Mucosa of rectum (tissue), 2 donors: Measurements from ENCODE around the gene TENT4B.
A peak's percentile ranks its signal among the peaks of the same experiment; 100 is the strongest.

ENCODE experiments used
- H3K27ac ChIP-seq, 2 donors: one replicate each; pipeline ENCODE4 v1.7.0; 2013; ENCODE audit warnings: inconsistent platforms in 2 of 2, low read depth in 2 of 2, low read length in 2 of 2
- H3K27me3 ChIP-seq, 2 donors: one replicate each; pipeline ENCODE4 v1.7.0; 2013; ENCODE audit warnings: low read length in 2 of 2; ENCODE audit not compliant: control insufficient read depth in 2 of 2, insufficient read depth in 2 of 2
- H3K36me3 ChIP-seq, 2 donors: one replicate each; pipeline ENCODE4 v1.7.0; 2013; ENCODE audit warnings: low read length in 2 of 2; ENCODE audit not compliant: control insufficient read depth in 2 of 2, insufficient read depth in 2 of 2
- H3K4me1 ChIP-seq, 2 donors: one replicate each; pipeline ENCODE4 v1.7.0; 2013; ENCODE audit warnings: low read length in 2 of 2, mild to moderate bottlenecking in 1 of 2; ENCODE audit not compliant: control insufficient read depth in 2 of 2, insufficient read depth in 2 of 2
- H3K4me3 ChIP-seq, 2 donors: one replicate each; pipeline ENCODE4 v1.7.0; 2013; ENCODE audit warnings: low read length in 2 of 2
- H3K9ac ChIP-seq, 2 donors: one replicate each; pipeline ENCODE4 v1.7.0; 2013; ENCODE audit warnings: low read length in 2 of 2, low read depth in 1 of 2, mild to moderate bottlenecking in 1 of 2
- H3K9me3 ChIP-seq, 2 donors: one replicate each; pipeline ENCODE4 v1.7.0; 2013; ENCODE audit warnings: low read length in 2 of 2; ENCODE audit not compliant: control insufficient read depth in 2 of 2
- donor health status: healthy.
- donor health status: Normal muscosa, but diverticular disease.

The TENT4B gene

GRCh38 chr16:50172195-50172922 lies 19.3 kb downstream of the TENT4B start:
- Histone ChIP-seq H3K9me3 (no peaks in the 10 kb centered on the region), H3K9ac (no peak overlapping the region), H3K27me3 (no peaks in the 10 kb centered on the region), H3K4me1 (peaks cover 5 to 6% of the 10 kb centered on the region in 2 donors), H3K27ac (no peak overlapping the region), H3K4me3 (no peak overlapping the region), H3K36me3 (no peaks in the 10 kb centered on the region)

- Histone ChIP-seq H3K27me3 (no peaks in the 10 kb centered on the region), H3K4me3 (no peak overlapping the region), H3K9me3 (no peaks in the 10 kb centered on the region), H3K4me1 (peaks cover 3 to 5% of the 10 kb centered on the region in 2 donors), H3K9ac (no peak overlapping the region), H3K27ac (no peak overlapping the region), H3K36me3 (no peaks in the 10 kb centered on the region)
Observed at GRCh38 chr16:50173316-50173715, 20.2 kb downstream of the TENT4B start.

GRCh38 chr16:50178491-50178941 lies 25.4 kb downstream of the TENT4B start:
- Histone ChIP-seq H3K4me3 (no peak overlapping the region), H3K9ac (no peak overlapping the region), H3K9me3 (no peaks in the 10 kb centered on the region), H3K27ac (no peak overlapping the region), H3K4me1 (no peaks in the 10 kb centered on the region), H3K36me3 (no peaks in the 10 kb centered on the region), H3K27me3 (no peaks in the 10 kb centered on the region)

- H3K4me1 ChIP-seq, result peaks cover 3 to 11% of the 10 kb centered on the region in 2 donors
- no peaks in the 10 kb centered on the region for H3K27me3 ChIP-seq
- no peak overlapping the region for H3K9ac ChIP-seq
- no peaks in the 10 kb centered on the region for H3K9me3 ChIP-seq
- H3K36me3 ChIP-seq, result no peaks in the 10 kb centered on the region
- H3K27ac ChIP-seq, result no peak overlapping the region
- H3K4me3 ChIP-seq, result no peak overlapping the region
Observed at GRCh38 chr16:50182441-50182840, 29.3 kb downstream of the TENT4B start.

- Histone ChIP-seq H3K4me1 (peaks cover 3 to 11% of the 10 kb centered on the region in 2 donors), H3K27ac (no peak overlapping the region)
Observed at GRCh38 chr16:50183316-50183715, 30.2 kb downstream of the TENT4B start.

GRCh38 chr16:50185005-50185505 lies 31.9 kb downstream of the TENT4B start:
- Histone ChIP-seq H3K4me3 (no peak overlapping the region), H3K27me3 (no peaks in the 10 kb centered on the region), H3K4me1 (peaks cover 3 to 11% of the 10 kb centered on the region in 2 donors), H3K9ac (no peak overlapping the region), H3K36me3 (no peaks in the 10 kb centered on the region), H3K27ac (peak overlapping the region; percentile 9 to 16), H3K9me3 (no peaks in the 10 kb centered on the region)

More at GRCh38 chr16:50183316-50183715, 30.2 kb downstream of the TENT4B start:
- no peaks in the 10 kb centered on the region for H3K27me3 ChIP-seq
- H3K9me3 ChIP-seq, result no peaks in the 10 kb centered on the region
- no peaks in the 10 kb centered on the region for H3K36me3 ChIP-seq
- H3K4me3 ChIP-seq, result no peak overlapping the region
- no peak overlapping the region for H3K9ac ChIP-seq

GRCh38 chr16:50188619-50189136 lies 35.6 kb downstream of the TENT4B start:
- Histone ChIP-seq H3K27me3 (no peaks in the 10 kb centered on the region), H3K4me1 (peaks cover 3 to 11% of the 10 kb centered on the region in 2 donors), H3K9me3 (no peaks in the 10 kb centered on the region), H3K4me3 (no peak overlapping the region), H3K27ac (no peak overlapping the region), H3K9ac (no peak overlapping the region), H3K36me3 (no peaks in the 10 kb centered on the region)

- H3K4me3 ChIP-seq, result no peak overlapping the region
- H3K27me3 ChIP-seq, result no peaks in the 10 kb centered on the region
- no peaks in the 10 kb centered on the region for H3K36me3 ChIP-seq
- no peaks in the 10 kb centered on the region for H3K9me3 ChIP-seq
- peaks cover 3 to 6% of the 10 kb centered on the region in 2 donors for H3K4me1 ChIP-seq
- H3K27ac ChIP-seq, result no peak overlapping the region
- H3K9ac ChIP-seq, result no peak overlapping the region
Observed at GRCh38 chr16:50190292-50190691, 37.2 kb downstream of the TENT4B start.

- Histone ChIP-seq H3K4me3 (no peak overlapping the region), H3K9ac (no peak overlapping the region), H3K36me3 (no peaks in the 10 kb centered on the region), H3K27ac (no peak overlapping the region), H3K9me3 (no peaks in the 10 kb centered on the region), H3K4me1 (no peaks in the 10 kb centered on the region), H3K27me3 (no peaks in the 10 kb centered on the region)
Observed at GRCh38 chr16:50192386-50193050, 39.4 kb downstream of the TENT4B start.

GRCh38 chr16:50193594-50193993 lies 40.5 kb downstream of the TENT4B start:
- no peaks in the 10 kb centered on the region for H3K27me3 ChIP-seq

More at GRCh38 chr16:50193594-50193993, 40.5 kb downstream of the TENT4B start:
- H3K4me3 ChIP-seq, result no peak overlapping the region
- no peak overlapping the region for H3K27ac ChIP-seq
- no peaks in the 10 kb centered on the region for H3K9me3 ChIP-seq
- H3K9ac ChIP-seq, result no peak overlapping the region
- H3K4me1 ChIP-seq, result no peaks in the 10 kb centered on the region
- H3K36me3 ChIP-seq, result no peaks in the 10 kb centered on the region
